ENCODE results near the gene FBXO36. TPM values are rescaled to one million over a fixed set of nuclear protein-coding genes. Genes with fewer than 3 reads are reported as not detected.

Gene FBXO36, protein sequence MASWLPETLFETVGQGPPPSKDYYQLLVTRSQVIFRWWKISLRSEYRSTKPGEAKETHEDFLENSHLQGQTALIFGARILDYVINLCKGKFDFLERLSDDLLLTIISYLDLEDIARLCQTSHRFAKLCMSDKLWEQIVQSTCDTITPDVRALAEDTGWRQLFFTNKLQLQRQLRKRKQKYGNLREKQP
- total RNA-seq: 1 to 10 TPM; 2.7 to 6.9 (median 3.3) TPM

- DNase-seq (ENCODE audit: low spot score in 2 of 2): peak; percentile 22 to 83
- TF ChIP-seq POLR2A (IDR thresholded peaks at IDR 0.05): no peak
- TF ChIP-seq CTCF (IDR thresholded peaks at IDR 0.05): no peak
- peak in 1 of 3 donors; percentile 9 for TF ChIP-seq POLR2AphosphoS5 (IDR thresholded peaks at IDR 0.05)
- intact Hi-C loops (cut with DNase I; ENCODE audit: low total_unique reads): no loop called here
Observed at GRCh38 chr2:229922449-229923386, at the start of gene FBXO36. TSS of gene FBXO36 (plus strand) at chr2:229922503. CDS start at chr2:229922514, 11 bp downstream.

GRCh38 chr2:229873123-229873581, 49.2 kb upstream of the FBXO36 start:
- no peak for DNase-seq (ENCODE audit: low spot score in 2 of 2)
- no peaks in the 10 kb centered on the region for H3K27me3 ChIP-seq
- TF ChIP-seq CTCF (IDR thresholded peaks at IDR 0.05): no peak
- TF ChIP-seq POLR2A (IDR thresholded peaks at IDR 0.05): no peak
- TF ChIP-seq POLR2AphosphoS5 (IDR thresholded peaks at IDR 0.05): no peak
- intact Hi-C loops (cut with DNase I; ENCODE audit: low total_unique reads): no loop called here
- no peaks in the 10 kb centered on the region for H3K36me3 ChIP-seq
- H3K4me1 ChIP-seq: peaks cover 0 to 5% of the 10 kb centered on the region in 2 donors
- H3K4me3 ChIP-seq: no peak overlapping the region
- H3K9me3 ChIP-seq: no peaks in the 10 kb centered on the region
- no peak overlapping the region for H3K27ac ChIP-seq

More at GRCh38 chr2:229922449-229923386, at the start of gene FBXO36:
- Histone ChIP-seq H3K27ac (peak within 1 kb of the TSS; percentile 99 to 100), H3K9me3 (no peaks in the 10 kb centered on the region), H3K4me1 (no peaks in the 10 kb centered on the region), H3K4me3 (peak within 1 kb of the TSS; percentile 92 to 99 (median 93)), H3K36me3 (no peaks in the 10 kb centered on the region), H3K27me3 (no peaks in the 10 kb centered on the region)

DNA sequence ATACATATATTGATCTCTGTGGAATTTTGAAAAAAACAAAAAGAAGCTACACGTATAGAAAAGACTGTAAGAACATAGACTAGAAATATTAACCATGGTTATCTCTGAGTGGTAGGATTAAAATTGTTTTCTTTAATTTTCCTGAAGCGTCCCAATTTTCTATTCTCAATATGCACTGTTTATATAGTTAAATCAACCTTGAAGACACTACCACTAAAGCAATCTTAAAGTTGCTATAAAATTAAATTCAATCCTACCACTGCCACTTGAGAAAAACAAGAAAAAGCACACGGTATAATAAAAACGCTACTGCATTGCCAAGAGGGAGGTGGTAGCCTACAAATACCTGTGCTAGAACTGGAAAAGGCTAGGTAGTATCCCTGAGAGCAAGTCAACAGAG, 47.7 kb upstream of the FBXO36 start:
- Histone ChIP-seq H3K9me3 (no peaks in the 10 kb centered on the region), H3K4me1 (peaks cover 0 to 5% of the 10 kb centered on the region in 2 donors), H3K4me3 (no peak overlapping the region), H3K36me3 (no peaks in the 10 kb centered on the region), H3K27me3 (no peaks in the 10 kb centered on the region), H3K27ac (no peak overlapping the region)
- no peak for DNase-seq (ENCODE audit: low spot score in 2 of 2)
- intact Hi-C loops (cut with DNase I; ENCODE audit: low total_unique reads): no loop called here
- TF ChIP-seq POLR2A (IDR thresholded peaks at IDR 0.05): no peak
- TF ChIP-seq POLR2AphosphoS5 (IDR thresholded peaks at IDR 0.05): no peak
- TF ChIP-seq CTCF (IDR thresholded peaks at IDR 0.05): no peak

DNA sequence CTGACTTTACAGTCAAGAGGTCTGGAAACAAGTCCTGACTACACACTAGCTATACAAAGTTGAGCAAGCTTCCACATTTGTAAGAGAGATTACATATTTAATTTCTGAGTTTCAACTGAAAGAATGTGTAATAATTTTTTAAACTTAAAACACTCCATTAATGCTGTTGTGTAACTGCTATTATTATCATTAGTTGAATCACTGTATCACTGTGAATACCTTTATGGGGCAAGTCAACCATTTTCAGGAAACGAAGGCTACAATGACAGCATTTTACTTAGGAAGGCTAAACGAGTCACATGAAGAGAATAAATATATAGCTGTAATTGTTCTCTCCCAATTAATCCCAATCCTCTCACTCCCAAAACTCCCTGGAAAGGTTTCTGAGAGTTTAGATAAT, 46.8 kb upstream of the FBXO36 start:
- TF ChIP-seq CTCF (IDR thresholded peaks at IDR 0.05) (no peak), POLR2A (IDR thresholded peaks at IDR 0.05) (no peak), POLR2AphosphoS5 (IDR thresholded peaks at IDR 0.05) (no peak)
- no peaks in the 10 kb centered on the region for H3K9me3 ChIP-seq
- DNase-seq (ENCODE audit: low spot score in 2 of 2): no peak
- no peaks in the 10 kb centered on the region for H3K27me3 ChIP-seq
- intact Hi-C loops (cut with DNase I; ENCODE audit: low total_unique reads): no loop called here
- H3K4me3 ChIP-seq: no peak overlapping the region
- H3K27ac ChIP-seq: no peak overlapping the region
- peaks cover 0 to 5% of the 10 kb centered on the region in 2 donors for H3K4me1 ChIP-seq
- no peaks in the 10 kb centered on the region for H3K36me3 ChIP-seq
